H9 (cell line): Measurements from ENCODE around the gene ELOVL2. TPM values are rescaled to one million over a fixed set of nuclear protein-coding genes. Genes with fewer than 3 reads are reported as not detected.
A peak's percentile ranks its signal among the peaks of the same experiment; 100 is the strongest.

Experiments
- DNase-seq: peaks from one replicate; pipeline ENCODE4 v3.0.0-alpha.2; 2017
- H2AFZ ChIP-seq: one replicate; pipeline ENCODE4 v1.6.1; 2013; ENCODE audit warnings: mild to moderate bottlenecking, low read length, control low read depth, moderate library complexity
- H2AK5ac ChIP-seq: 2 replicates; pipeline ENCODE4 v1.6.1; 2013; ENCODE audit warnings: low read length, control low read depth, mixed read lengths; ENCODE audit not compliant: insufficient read length
- H2BK120ac ChIP-seq: one replicate; pipeline ENCODE4 v1.6.1; 2013; ENCODE audit warnings: low read depth, mild to moderate bottlenecking, low read length, control low read depth, inconsistent platforms; ENCODE audit not compliant: poor library complexity, severe bottlenecking
- H2BK12ac ChIP-seq: 2 replicates; pipeline ENCODE4 v1.6.1; 2013; ENCODE audit warnings: low read length, control low read depth, mixed read lengths, low read depth; ENCODE audit not compliant: insufficient read length
- H2BK15ac ChIP-seq: 2 replicates; pipeline ENCODE4 v1.6.1; 2013; ENCODE audit warnings: low read depth, low read length, control low read depth
- H2BK20ac ChIP-seq: one replicate; pipeline ENCODE4 v1.6.1; 2013; ENCODE audit warnings: low read depth, mild to moderate bottlenecking, low read length, control low read depth, inconsistent platforms; ENCODE audit not compliant: poor library complexity, severe bottlenecking
- H2BK5ac ChIP-seq: 2 replicates; pipeline ENCODE4 v1.6.1; 2013; ENCODE audit warnings: low read length, control low read depth, mixed read lengths; ENCODE audit not compliant: insufficient read length
- H3K14ac ChIP-seq: 2 replicates; pipeline ENCODE4 v1.6.1; 2013; ENCODE audit warnings: low read length, control low read depth; ENCODE audit not compliant: insufficient read depth
- H3K18ac ChIP-seq: 2 replicates; pipeline ENCODE4 v1.6.1; 2013; ENCODE audit warnings: low read depth, mild to moderate bottlenecking, mixed read lengths, low read length, control low read depth; ENCODE audit not compliant: insufficient read length
- H3K23ac ChIP-seq: 2 replicates; pipeline ENCODE4 v1.6.1; 2013; ENCODE audit warnings: low read length, control low read depth, mixed read lengths, low read depth; ENCODE audit not compliant: insufficient read length
- H3K23me2 ChIP-seq: 2 replicates; pipeline ENCODE4 v1.6.1; 2013; ENCODE audit warnings: low read depth, mild to moderate bottlenecking, mixed read lengths, low read length, control low read depth; ENCODE audit not compliant: insufficient read length, poor library complexity, severe bottlenecking
- H3K27ac ChIP-seq: 2 replicates; pipeline ENCODE4 v1.5.1; 2013; ENCODE audit warnings: low read length, control low read depth, mixed read lengths, low read depth; ENCODE audit not compliant: insufficient read length
- H3K27me3 ChIP-seq: 2 replicates; pipeline ENCODE4 v1.6.1; 2013; ENCODE audit warnings: low read length, control low read depth, inconsistent platforms; ENCODE audit not compliant: insufficient read depth
- H3K4ac ChIP-seq: 2 replicates; pipeline ENCODE4 v1.6.1; 2013; ENCODE audit warnings: low read depth, mild to moderate bottlenecking, control low read depth, inconsistent platforms, low read length, moderate library complexity
- H3K4me1 ChIP-seq: 2 replicates; pipeline ENCODE4 v1.6.1; 2013; ENCODE audit warnings: low read length, control low read depth, inconsistent platforms; ENCODE audit not compliant: insufficient read depth
- H3K4me2 ChIP-seq: 2 replicates; pipeline ENCODE4 v1.6.1; 2013; ENCODE audit warnings: low read length, control low read depth, mixed read lengths; ENCODE audit not compliant: insufficient read length, insufficient read depth
- H3K56ac ChIP-seq: 2 replicates; pipeline ENCODE4 v1.6.1; 2013; ENCODE audit warnings: low read depth, mild to moderate bottlenecking, mixed read lengths, low read length, control low read depth; ENCODE audit not compliant: insufficient read length
- H3K79me1 ChIP-seq: 2 replicates; pipeline ENCODE4 v1.6.1; 2013; ENCODE audit warnings: low read depth, mild to moderate bottlenecking, moderate library complexity, low read length, control low read depth, inconsistent platforms; ENCODE audit not compliant: insufficient read depth, poor library complexity, severe bottlenecking
- H3K79me2 ChIP-seq: 2 replicates; pipeline ENCODE4 v1.6.1; 2013; ENCODE audit warnings: low read length, control low read depth, inconsistent platforms; ENCODE audit not compliant: insufficient read depth
- H3K9ac ChIP-seq: 2 replicates; pipeline ENCODE4 v1.6.1; 2013; ENCODE audit warnings: low read length, control low read depth, mixed read lengths; ENCODE audit not compliant: insufficient read length; ENCODE audit errors: extremely low read depth
- H3K9me3 ChIP-seq: one replicate; pipeline ENCODE4 v1.6.1; 2013; ENCODE audit warnings: low read depth, low read length, inconsistent platforms; ENCODE audit not compliant: control insufficient read depth
- H3T11ph ChIP-seq: one replicate; pipeline ENCODE4 v1.6.1; 2013; ENCODE audit warnings: mild to moderate bottlenecking, low read length, control low read depth, inconsistent platforms
- H4K20me1 ChIP-seq: one replicate; pipeline ENCODE4 v1.6.1; 2013; ENCODE audit not compliant: control insufficient read depth, insufficient read length, insufficient read depth
- H4K5ac ChIP-seq: 2 replicates; pipeline ENCODE4 v1.6.1; 2013; ENCODE audit warnings: low read depth, mild to moderate bottlenecking, mixed read lengths, low read length, control low read depth; ENCODE audit not compliant: insufficient read length
- H4K8ac ChIP-seq: replicated peaks from 2 replicates; pipeline ENCODE4 v1.6.1; 2013; ENCODE audit warnings: low read length, control low read depth, mixed read lengths, low read depth; ENCODE audit not compliant: insufficient read length
- H4K91ac ChIP-seq: 2 replicates; pipeline ENCODE4 v1.6.1; 2013; ENCODE audit warnings: low read depth, mild to moderate bottlenecking, moderate library complexity, mixed read lengths, low read length, control low read depth; ENCODE audit not compliant: insufficient read length
- H3K27ac Mint-ChIP-seq, 3 experiments: 2 replicates in 2 of 3; 3 replicates in 1 of 3; pipeline ENCODE4 v1.8.0; 2020 to 2021; ENCODE audit warnings: mixed read lengths in 3 of 3, mild to moderate bottlenecking in 1 of 3, moderate library complexity in 1 of 3
- H3K27me3 Mint-ChIP-seq: 2 replicates; pipeline ENCODE4 v1.8.0; 2021; ENCODE audit warnings: low read depth, mild to moderate bottlenecking, moderate library complexity, mixed read lengths
- H3K36me3 Mint-ChIP-seq, 3 experiments: 2 replicates in 2 of 3; 3 replicates in 1 of 3; pipeline ENCODE4 v1.8.0; 2020 to 2021; ENCODE audit warnings: low read depth in 3 of 3, mixed read lengths in 3 of 3; ENCODE audit not compliant: insufficient read depth in 1 of 3
- H3K4me1 Mint-ChIP-seq, 2 experiments: 2 replicates each; pipeline ENCODE4 v1.8.0; 2020; ENCODE audit warnings: mixed read lengths in 2 of 2
- H3K4me3 Mint-ChIP-seq, 2 experiments: 2 replicates in 1 of 2; 3 replicates in 1 of 2; pipeline ENCODE4 v1.8.0; 2020 to 2021; ENCODE audit warnings: mild to moderate bottlenecking in 2 of 2, mixed read lengths in 2 of 2, moderate library complexity in 1 of 2
- H3K9me3 Mint-ChIP-seq, 2 experiments: 2 replicates in 1 of 2; 3 replicates in 1 of 2; pipeline ENCODE4 v1.8.0; 2020; ENCODE audit warnings: mild to moderate bottlenecking in 2 of 2, mixed read lengths in 2 of 2, moderate library complexity in 1 of 2
- WGBS: extraction: QIAGEN DNeasy Blood & Tissue Kit; methylation state at CpG from one replicate; pipeline ENCODE4 v1.1.7; 2013; ENCODE audit warnings: missing lambda C conversion rate, low lambda C conversion rate, mixed read lengths; ENCODE audit not compliant: insufficient read length; ENCODE audit errors: extremely low coverage; 5-methylcytosine and 5-hydroxymethylcytosine counted together
- total RNA-seq: library from RNA; stranded (reverse); gene quantifications from 2 replicates; pipeline ENCODE4 v1.2.1, GENCODE V29; 2021
- TF ChIP-seq, protein P1 (sequence below): fragments of 200-600 bp; sonication (generic); conservative IDR thresholded peaks from 3 replicates; pipeline ENCODE4 v1.8.0; 2021; ENCODE audit warnings: antibody characterized with exemption, mild to moderate bottlenecking

Gene ELOVL2
- total RNA-seq, 1 experiment from 2014 or later: 0.57 TPM

DNA sequence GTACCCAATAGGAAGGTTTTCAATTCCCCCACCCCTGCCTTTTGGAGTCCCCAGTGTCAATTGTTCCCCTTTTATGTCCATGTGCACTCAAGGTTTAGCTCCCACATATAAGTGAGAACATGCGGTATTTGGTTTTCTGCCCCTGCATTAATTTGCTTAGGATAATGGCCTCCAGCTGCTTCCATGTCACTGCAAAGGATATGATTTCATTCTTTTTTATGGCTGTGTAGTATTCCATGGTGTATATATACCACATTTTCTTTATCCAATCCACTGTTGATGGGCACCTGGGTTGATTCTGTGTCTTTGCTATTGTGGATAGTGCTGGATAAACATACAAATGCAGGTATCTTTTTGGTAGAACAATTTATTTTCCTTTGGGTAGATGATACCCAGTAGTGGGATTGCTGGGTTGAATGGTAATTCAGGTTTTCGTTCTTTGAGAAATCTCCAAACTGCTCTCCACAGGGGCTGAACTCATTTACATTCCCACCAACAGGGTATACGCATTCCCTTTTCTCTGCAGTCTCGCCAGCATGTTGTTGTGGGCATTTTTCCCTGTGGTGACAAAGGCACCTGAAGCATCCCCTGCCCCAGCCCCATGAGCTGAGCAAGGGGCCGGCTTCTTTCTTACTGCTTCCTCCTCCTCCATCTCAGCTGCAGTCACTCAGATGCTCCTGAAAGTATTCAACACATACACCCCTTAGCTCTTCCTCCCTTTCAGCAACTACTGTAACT lies 66.7 kb downstream of the ELOVL2 start:
- TF ChIP-seq, protein P1, sequence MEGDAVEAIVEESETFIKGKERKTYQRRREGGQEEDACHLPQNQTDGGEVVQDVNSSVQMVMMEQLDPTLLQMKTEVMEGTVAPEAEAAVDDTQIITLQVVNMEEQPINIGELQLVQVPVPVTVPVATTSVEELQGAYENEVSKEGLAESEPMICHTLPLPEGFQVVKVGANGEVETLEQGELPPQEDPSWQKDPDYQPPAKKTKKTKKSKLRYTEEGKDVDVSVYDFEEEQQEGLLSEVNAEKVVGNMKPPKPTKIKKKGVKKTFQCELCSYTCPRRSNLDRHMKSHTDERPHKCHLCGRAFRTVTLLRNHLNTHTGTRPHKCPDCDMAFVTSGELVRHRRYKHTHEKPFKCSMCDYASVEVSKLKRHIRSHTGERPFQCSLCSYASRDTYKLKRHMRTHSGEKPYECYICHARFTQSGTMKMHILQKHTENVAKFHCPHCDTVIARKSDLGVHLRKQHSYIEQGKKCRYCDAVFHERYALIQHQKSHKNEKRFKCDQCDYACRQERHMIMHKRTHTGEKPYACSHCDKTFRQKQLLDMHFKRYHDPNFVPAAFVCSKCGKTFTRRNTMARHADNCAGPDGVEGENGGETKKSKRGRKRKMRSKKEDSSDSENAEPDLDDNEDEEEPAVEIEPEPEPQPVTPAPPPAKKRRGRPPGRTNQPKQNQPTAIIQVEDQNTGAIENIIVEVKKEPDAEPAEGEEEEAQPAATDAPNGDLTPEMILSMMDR: no peak
- H3K27ac Mint-ChIP-seq: peak overlapping the region in 2 of 3 experiments; percentile 42 to 81; a peak in 2 of 7 replicates
- H4K8ac ChIP-seq: no peak overlapping the region
- no peaks in the 10 kb centered on the region; the same call in none of the 2 replicates for H3K27me3 Mint-ChIP-seq
- H3K56ac ChIP-seq: no peak overlapping the region
- H3K4ac ChIP-seq: no peak overlapping the region
- H3T11ph ChIP-seq: no peak overlapping the region
- H3K14ac ChIP-seq: no peak overlapping the region
- no peaks in the 10 kb centered on the region for H4K20me1 ChIP-seq
- peaks cover 0 to 3% (median 0%) of the 10 kb centered on the region in 3 experiments; a peak in 1 of 7 replicates for H3K36me3 Mint-ChIP-seq
- H2BK120ac ChIP-seq: no peak overlapping the region
- WGBS: no CpG with 5 or more reads among the region's 5 CpGs
- no peak overlapping the region for H2BK15ac ChIP-seq
- no peaks in the 10 kb centered on the region for H3K27me3 ChIP-seq
- peak; percentile 46 for DNase-seq
- no peak overlapping the region for H3K9ac ChIP-seq
- H2AFZ ChIP-seq: no peak overlapping the region
- H3K4me1 Mint-ChIP-seq: peaks cover 8 to 11% of the 10 kb centered on the region in 2 experiments
- H3K79me2 ChIP-seq: no peaks in the 10 kb centered on the region
- H3K9me3 Mint-ChIP-seq: no peaks in the 10 kb centered on the region; a peak in 1 of 5 replicates
- H4K5ac ChIP-seq: no peak overlapping the region
- H2BK20ac ChIP-seq: no peak overlapping the region
- no peaks in the 10 kb centered on the region for H3K4me1 ChIP-seq
- H3K4me2 ChIP-seq: no peak overlapping the region
- no peaks in the 10 kb centered on the region for H3K9me3 ChIP-seq
- no peak overlapping the region for H3K23ac ChIP-seq
- no peaks in the 10 kb centered on the region for H3K23me2 ChIP-seq
- no peak overlapping the region for H4K91ac ChIP-seq
- H3K79me1 ChIP-seq: no peaks in the 10 kb centered on the region
- H2AK5ac ChIP-seq: no peak overlapping the region
- no peak overlapping the region for H3K18ac ChIP-seq
- no peak overlapping the region for H3K27ac ChIP-seq
- no peak overlapping the region for H2BK12ac ChIP-seq
- peak overlapping the region in 1 of 2 experiments; percentile 16; a peak in 1 of 5 replicates for H3K4me3 Mint-ChIP-seq
- no peak overlapping the region for H2BK5ac ChIP-seq
